K562 (cell line): Measurements from ENCODE around the gene GLRX2. TPM values are rescaled to one million over a fixed set of nuclear protein-coding genes. Genes with fewer than 3 reads are reported as not detected.
A peak's percentile ranks its signal among the peaks of the same experiment; 100 is the strongest.

ENCODE experiments used
- ATAC-seq: fragments of 200-7000 bp; cut with Tn5 transposase; 3 replicates; pipeline ENCODE4 v1.9.1; 2020; ENCODE audit warnings: moderate library complexity
- BruUV-seq: library from RNA; stranded (reverse); fragments of 400-500 nt; replicated peaks from 2 replicates; lab custom pipeline; 2021; lab: Mats Ljungman, UMichigan
- CTCF ChIA-PET: fragments of 300-600 bp; formaldehyde crosslinking; extraction: SDS; loops from one replicate; lab custom pipeline; 2021; ENCODE audit warnings: low intra/inter-chr PET ratio; lab: Yijun Ruan, JAX
- POLR2A ChIA-PET: fragments of 300-600, 350-650 bp; sonication (Branson Sonifier 250); formaldehyde crosslinking; extraction: SDS; loops from one replicate; lab custom pipeline; 2021; ENCODE audit warnings: antibody characterized with exemption, inconsistent platforms; lab: Yijun Ruan, JAX
- DNase-seq, 4 experiments: peaks; one replicate each; pipeline versions ENCODE4 v3.0.0 to v3.0.0-alpha.2; 2011 to 2018; ENCODE audit warnings: low spot score in 3 of 4, mixed read lengths in 3 of 4; ENCODE audit errors: extremely low read depth in 1 of 4
- FAIRE-seq: peaks from 2 replicates; lab custom pipeline; 2011; peaks lifted over from hg19 to GRCh38; lab: Jason Lieb, UNC
- H2AFZ ChIP-seq: 2 replicates; pipeline ENCODE4 v1.6.0; 2011; ENCODE audit warnings: low read depth, low read length, control low read depth, inconsistent platforms
- H3K27ac ChIP-seq: fragments of 200-600 bp; 3 replicates; pipeline ENCODE4 v1.8.0; 2011; ENCODE audit warnings: low read depth, mild to moderate bottlenecking, control low read depth, inconsistent platforms, low read length, moderate library complexity, mixed read lengths; ENCODE audit errors: extremely low read depth
- H3K27me3 ChIP-seq, 2 experiments: fragments of 300-600 bp in 1 of 2; 2 replicates in 1 of 2; 3 replicates in 1 of 2; pipeline versions ENCODE4 v1.6.0 to v1.8.0; 2011; ENCODE audit warnings: inconsistent platforms in 2 of 2, low read length in 2 of 2, mild to moderate bottlenecking in 1 of 2, mixed read lengths in 1 of 2, moderate library complexity in 1 of 2; ENCODE audit not compliant: control insufficient read depth in 2 of 2, insufficient read depth in 2 of 2
- H3K36me3 ChIP-seq: fragments of 300-600 bp; 3 replicates; pipeline ENCODE4 v1.8.0; 2011; ENCODE audit warnings: mild to moderate bottlenecking, low read length, inconsistent platforms; ENCODE audit not compliant: control insufficient read depth, insufficient read depth
- H3K4me1 ChIP-seq, 2 experiments: fragments of 200-600 bp in 1 of 2; replicated peaks in 1 of 2; 2 replicates in 1 of 2; 3 replicates in 1 of 2; pipeline versions ENCODE4 v1.5.1 to v1.8.0; 2011; ENCODE audit warnings: inconsistent platforms in 2 of 2, low read length in 2 of 2, mild to moderate bottlenecking in 1 of 2, mixed read lengths in 1 of 2, moderate library complexity in 1 of 2; ENCODE audit not compliant: control insufficient read depth in 2 of 2, insufficient read depth in 2 of 2
- H3K4me2 ChIP-seq: 2 replicates; pipeline ENCODE4 v1.6.1; 2011; ENCODE audit warnings: low read length, control low read depth, inconsistent platforms, mixed read lengths; ENCODE audit not compliant: insufficient read depth
- H3K4me3 ChIP-seq: fragments of 200-600 bp; sonication (generic), shearing (Covaris generic); 2 replicates; pipeline ENCODE4 v1.5.1; 2016; ENCODE audit warnings: control low read depth, inconsistent platforms
- H3K79me2 ChIP-seq: fragments of 200-600 bp; 3 replicates; pipeline ENCODE4 v1.8.0; 2011; ENCODE audit warnings: low read length, inconsistent platforms; ENCODE audit not compliant: control insufficient read depth, insufficient read depth
- H3K9ac ChIP-seq, 2 experiments: 2 replicates each; pipeline versions ENCODE4 v1.6.0 to v1.6.1; 2011; ENCODE audit warnings: low read depth in 2 of 2, low read length in 2 of 2, control low read depth in 1 of 2, inconsistent platforms in 1 of 2, mild to moderate bottlenecking in 1 of 2, mixed read lengths in 1 of 2; ENCODE audit not compliant: insufficient read depth in 1 of 2
- H3K9me1 ChIP-seq: one replicate; pipeline ENCODE4 v1.6.0; 2011; ENCODE audit warnings: inconsistent platforms, mild to moderate bottlenecking, low read length, moderate library complexity; ENCODE audit not compliant: control insufficient read depth, insufficient read depth
- H3K9me3 ChIP-seq: replicated peaks from 2 replicates; pipeline ENCODE4 v1.5.1; 2011; ENCODE audit warnings: low read depth, low read length, inconsistent platforms; ENCODE audit not compliant: control insufficient read depth, insufficient read depth
- H4K20me1 ChIP-seq: replicated peaks from 2 replicates; pipeline ENCODE4 v1.6.1; 2011; ENCODE audit warnings: low read length, inconsistent platforms, mixed read lengths; ENCODE audit not compliant: control insufficient read depth, insufficient read depth
- EP300 ChIP-seq: IDR thresholded peaks from 2 replicates; pipeline ENCODE4 v1.6.1; 2012; ENCODE audit warnings: low read length, improper control_type of control experiment
- HDAC1 ChIP-seq, 2 experiments: fragments of 450-650 bp; IDR thresholded peaks; 2 replicates each; pipeline ENCODE4 v1.6.1; 2016 to 2017; ENCODE audit warnings: inconsistent platforms in 1 of 2, mild to moderate bottlenecking in 1 of 2, moderate library complexity in 1 of 2
- HNRNPLL ChIP-seq: fragments of 200-400 bp; formaldehyde crosslinking; IDR thresholded peaks from 2 replicates; pipeline ENCODE4 v1.6.1; 2017; ENCODE audit warnings: low read length, low read depth, mild to moderate bottlenecking; ENCODE audit not compliant: poor library complexity, severe bottlenecking
- NONO ChIP-seq, 2 experiments: fragments of 200-400 bp in 1 of 2; fragments of 450-650 bp in 1 of 2; formaldehyde crosslinking in 1 of 2; IDR thresholded peaks; 2 replicates each; pipeline ENCODE4 v1.6.1; 2017; ENCODE audit warnings: low read depth in 2 of 2, mild to moderate bottlenecking in 2 of 2, moderate library complexity in 2 of 2, low read length in 1 of 2
- POLR2AphosphoS5 ChIP-seq: IDR thresholded peaks from 2 replicates; pipeline ENCODE4 v1.6.1; 2011; ENCODE audit warnings: mild to moderate bottlenecking, low read depth, low read length, moderate library complexity; ENCODE audit not compliant: control insufficient read depth, insufficient read depth
- RB1 ChIP-seq: fragments of 450-650 bp; IDR thresholded peaks from 2 replicates; pipeline ENCODE4 v1.6.1; 2017; ENCODE audit warnings: low read depth, mild to moderate bottlenecking
- SMARCA4 ChIP-seq: fragments of 450-650 bp; IDR thresholded peaks from 2 replicates; pipeline ENCODE4 v1.6.1; 2016
- TBL1XR1 ChIP-seq, 2 experiments: IDR thresholded peaks; 2 replicates each; pipeline ENCODE4 v1.6.1; 2012; ENCODE audit warnings: improper control_type of control experiment in 2 of 2, low read length in 2 of 2, mild to moderate bottlenecking in 1 of 2
- TEAD4 ChIP-seq, 2 experiments: sonication (generic) in 1 of 2; formaldehyde crosslinking in 1 of 2; IDR thresholded peaks; 2 replicates each; pipeline versions ENCODE4 v1.6.1 to v1.8.0; 2012 to 2022; ENCODE audit warnings: borderline replicate concordance in 1 of 2, inconsistent platforms in 1 of 2, low read length in 1 of 2, mild to moderate bottlenecking in 1 of 2, missing genetic modification reagents in 1 of 2
- ZNF780A ChIP-seq: fragments of 250-450 bp; sonication (Bioruptor Pico); IDR thresholded peaks from 2 replicates; pipeline ENCODE4 v1.5.0; 2021; ENCODE audit warnings: mild to moderate bottlenecking
- in situ Hi-C: fragments of 300-500 bp; cut with MboI; formaldehyde crosslinking; loops from 4 replicates; pipeline ENCODE4 v1.15.0; 2018; ENCODE audit warnings: inconsistent platforms, mixed read lengths
- intact Hi-C: fragments of 100-400 bp; cut with micrococcal nuclease; formaldehyde crosslinking; loops from 2 replicates; pipeline ENCODE4 v1.14.2; 2022
- polyA plus RNA-seq, 8 experiments: library from polyadenylated mRNA; depleted of rRNA in 4 of 8; stranded (reverse) in 5 of 8; unstranded in 3 of 8; fragments of >200 nt; fragmentation: Nextera tagmentation in 2 of 8; fragmentation: Illumina TruSeq in 1 of 8; extraction: Ambion mirVana in 2 of 8; extraction: Trizol in 1 of 8; gene quantifications; 2 replicates each; pipeline versions ENCODE4 v1.2.1 to v1.2.3, GENCODE V29; 2011 to 2014; ENCODE audit warnings: inconsistent platforms in 1 of 8, missing spikeins in 1 of 8
- total RNA-seq, 7 experiments: library from RNA; depleted of rRNA in 6 of 7; stranded (reverse); fragments of >200 nt in 6 of 7; fragmentation: Illumina TruSeq in 2 of 7; extraction: Trizol in 2 of 7; gene quantifications; 2 replicates each; pipeline versions ENCODE4 v1.2.1 to v1.2.3, GENCODE V29; 2011 to 2021; ENCODE audit warnings: low replicate concordance in 1 of 7
- TF ChIP-seq, protein P1 (sequence below): sonication (generic); formaldehyde crosslinking; IDR thresholded peaks from 2 replicates; pipeline ENCODE4 v1.8.0; 2022; ENCODE audit warnings: mild to moderate bottlenecking, low read depth, missing genetic modification reagents
- TF ChIP-seq, protein P2 (sequence below): fragments of 250-450 bp; sonication (Bioruptor Pico); IDR thresholded peaks from 2 replicates; pipeline ENCODE4 v1.5.0; 2020; ENCODE audit warnings: mild to moderate bottlenecking
- TF ChIP-seq, protein P3 (sequence below), 3 experiments: fragments of 200-800 bp in 1 of 3; fragments of 250-450 bp in 1 of 3; fragments of 450-650 bp in 1 of 3; sonication (Bioruptor Pico) in 1 of 3; sonication (Bioruptor generic) in 1 of 3; formaldehyde crosslinking in 1 of 3; IDR thresholded peaks; 2 replicates each; pipeline versions ENCODE4 v1.6.1 to v1.8.0; 2016 to 2022; ENCODE audit warnings: mild to moderate bottlenecking in 2 of 3, missing genetic modification characterization in 2 of 3, missing compliant biosample characterization in 1 of 3, moderate library complexity in 1 of 3

GLRX2 gene
- total and polyA plus RNA-seq, 9 of the 15 experiments (the other 6 are each of a cell fraction or from before 2014, with no cell fraction given): 13.3 to 82.6 (median 55.1) TPM

DNA sequence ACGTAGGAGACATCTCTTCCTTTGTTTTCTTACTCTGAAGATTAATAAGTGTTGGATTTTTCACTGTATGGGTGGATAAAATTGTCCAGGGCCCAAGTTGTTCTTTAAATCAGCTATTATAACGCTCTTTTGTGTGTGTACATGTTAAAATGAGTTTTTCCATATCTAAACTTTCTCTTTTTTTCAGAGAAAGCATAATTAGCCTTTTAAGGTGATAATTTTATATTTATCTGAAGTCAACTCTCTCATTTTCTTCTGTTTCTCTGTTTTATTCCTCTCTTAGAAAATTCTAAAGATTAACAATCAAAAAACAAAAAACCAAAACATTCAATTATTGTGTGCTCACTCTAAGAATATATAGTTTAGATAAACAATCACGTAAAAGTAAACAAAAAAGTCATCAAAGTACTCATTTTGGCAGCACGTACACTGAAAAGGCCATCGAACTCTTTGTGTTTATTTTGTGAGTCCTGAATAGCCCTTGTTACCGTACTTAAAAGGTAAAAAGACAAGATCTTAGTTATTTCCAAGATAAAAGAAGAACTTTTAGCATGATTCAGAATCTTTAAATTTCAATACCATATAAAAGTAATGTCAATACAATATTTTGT is 9.4 kb upstream of the GLRX2 start (continued):
- no peak for TF ChIP-seq POLR2AphosphoS5
- TF ChIP-seq HNRNPLL: no peak
- no peak for TF ChIP-seq NONO (IDR thresholded peaks at IDR 0.05; ENCODE audit: low read depth in 2 of 2, low read length in 1 of 2)
- TF ChIP-seq TBL1XR1 (IDR thresholded peaks at IDR 0.05; ENCODE audit: low read length in 2 of 2): no peak

DNA sequence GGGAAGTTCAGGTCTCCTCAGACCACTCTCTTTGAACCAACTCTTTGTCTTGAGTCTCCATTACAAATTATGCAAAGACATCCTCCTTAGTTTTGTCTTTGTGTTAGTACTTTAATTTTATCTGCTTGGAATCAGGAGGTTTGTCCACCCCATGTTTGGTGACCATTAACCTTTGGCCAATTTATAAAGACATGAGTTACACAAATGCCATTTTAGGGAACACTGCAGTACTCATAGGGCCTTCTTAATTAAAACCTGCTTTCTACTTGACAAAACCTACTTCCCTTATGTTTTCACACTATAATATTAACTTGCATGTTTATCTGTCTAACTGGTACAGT is 8.7 kb upstream of the GLRX2 start:
- Histone ChIP-seq H3K36me3 (no peaks in the 10 kb centered on the region), H3K79me2 (peaks cover 30% of the 10 kb centered on the region), H3K27me3 (no peaks in the 10 kb centered on the region), H3K9me1 (no peaks in the 10 kb centered on the region), H3K4me1 (peaks cover 22 to 35% of the 10 kb centered on the region in 2 experiments), H3K27ac (peak overlapping the region; percentile 58), H4K20me1 (no peaks in the 10 kb centered on the region), H3K9ac (peak overlapping the region; percentile 21 to 81), H3K4me2 (peak overlapping the region; percentile 81), H3K4me3 (peak overlapping the region; percentile 32), H2AFZ (peak overlapping the region; percentile 92), H3K9me3 (no peaks in the 10 kb centered on the region)
- ChIA-PET CTCF (no interaction called here), POLR2A (interaction anchor here (0.7 to 2.1 kb wide), 7 partner anchors 8 to 238 kb away, joined by 3 to 12 read pairs (median 4); partner anchors contain the start of genes CDC73, GLRX2, RO60 and UCHL5)
- intact Hi-C loops (loop anchor here (1.0 to 2.0 kb wide), 3 partner anchors 7 to 1745 kb away; partner anchors contain the start of gene GLRX2), in situ Hi-C loops (no loop called here)
- FAIRE-seq (peak; percentile 15), DNase-seq (peak in 2 of 4 experiments; percentile 50 to 58), ATAC-seq (peak; percentile 24)
- TSS peak; percentile 72 for BruUV-seq
- TF ChIP-seq RB1: no peak
- 0 out of 2 replicates have a peak, but pooled peaks have one; percentile 0 for TF ChIP-seq SMARCA4
- no peak for TF ChIP-seq HDAC1 (IDR thresholded peaks at IDR 0.05)
- peak; percentile 31; the same call in 1 of the 2 replicates for TF ChIP-seq EP300
- TF ChIP-seq, protein P1, sequence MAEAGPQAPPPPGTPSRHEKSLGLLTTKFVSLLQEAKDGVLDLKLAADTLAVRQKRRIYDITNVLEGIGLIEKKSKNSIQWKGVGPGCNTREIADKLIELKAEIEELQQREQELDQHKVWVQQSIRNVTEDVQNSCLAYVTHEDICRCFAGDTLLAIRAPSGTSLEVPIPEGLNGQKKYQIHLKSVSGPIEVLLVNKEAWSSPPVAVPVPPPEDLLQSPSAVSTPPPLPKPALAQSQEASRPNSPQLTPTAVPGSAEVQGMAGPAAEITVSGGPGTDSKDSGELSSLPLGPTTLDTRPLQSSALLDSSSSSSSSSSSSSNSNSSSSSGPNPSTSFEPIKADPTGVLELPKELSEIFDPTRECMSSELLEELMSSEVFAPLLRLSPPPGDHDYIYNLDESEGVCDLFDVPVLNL (CRISPR knock-in tag): no peak
- TF ChIP-seq, protein P2, sequence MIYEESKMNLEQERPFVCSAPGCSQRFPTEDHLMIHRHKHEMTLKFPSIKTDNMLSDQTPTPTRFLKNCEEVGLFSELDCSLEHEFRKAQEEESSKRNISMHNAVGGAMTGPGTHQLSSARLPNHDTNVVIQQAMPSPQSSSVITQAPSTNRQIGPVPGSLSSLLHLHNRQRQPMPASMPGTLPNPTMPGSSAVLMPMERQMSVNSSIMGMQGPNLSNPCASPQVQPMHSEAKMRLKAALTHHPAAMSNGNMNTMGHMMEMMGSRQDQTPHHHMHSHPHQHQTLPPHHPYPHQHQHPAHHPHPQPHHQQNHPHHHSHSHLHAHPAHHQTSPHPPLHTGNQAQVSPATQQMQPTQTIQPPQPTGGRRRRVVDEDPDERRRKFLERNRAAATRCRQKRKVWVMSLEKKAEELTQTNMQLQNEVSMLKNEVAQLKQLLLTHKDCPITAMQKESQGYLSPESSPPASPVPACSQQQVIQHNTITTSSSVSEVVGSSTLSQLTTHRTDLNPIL: no peak
- TF ChIP-seq, protein P3, sequence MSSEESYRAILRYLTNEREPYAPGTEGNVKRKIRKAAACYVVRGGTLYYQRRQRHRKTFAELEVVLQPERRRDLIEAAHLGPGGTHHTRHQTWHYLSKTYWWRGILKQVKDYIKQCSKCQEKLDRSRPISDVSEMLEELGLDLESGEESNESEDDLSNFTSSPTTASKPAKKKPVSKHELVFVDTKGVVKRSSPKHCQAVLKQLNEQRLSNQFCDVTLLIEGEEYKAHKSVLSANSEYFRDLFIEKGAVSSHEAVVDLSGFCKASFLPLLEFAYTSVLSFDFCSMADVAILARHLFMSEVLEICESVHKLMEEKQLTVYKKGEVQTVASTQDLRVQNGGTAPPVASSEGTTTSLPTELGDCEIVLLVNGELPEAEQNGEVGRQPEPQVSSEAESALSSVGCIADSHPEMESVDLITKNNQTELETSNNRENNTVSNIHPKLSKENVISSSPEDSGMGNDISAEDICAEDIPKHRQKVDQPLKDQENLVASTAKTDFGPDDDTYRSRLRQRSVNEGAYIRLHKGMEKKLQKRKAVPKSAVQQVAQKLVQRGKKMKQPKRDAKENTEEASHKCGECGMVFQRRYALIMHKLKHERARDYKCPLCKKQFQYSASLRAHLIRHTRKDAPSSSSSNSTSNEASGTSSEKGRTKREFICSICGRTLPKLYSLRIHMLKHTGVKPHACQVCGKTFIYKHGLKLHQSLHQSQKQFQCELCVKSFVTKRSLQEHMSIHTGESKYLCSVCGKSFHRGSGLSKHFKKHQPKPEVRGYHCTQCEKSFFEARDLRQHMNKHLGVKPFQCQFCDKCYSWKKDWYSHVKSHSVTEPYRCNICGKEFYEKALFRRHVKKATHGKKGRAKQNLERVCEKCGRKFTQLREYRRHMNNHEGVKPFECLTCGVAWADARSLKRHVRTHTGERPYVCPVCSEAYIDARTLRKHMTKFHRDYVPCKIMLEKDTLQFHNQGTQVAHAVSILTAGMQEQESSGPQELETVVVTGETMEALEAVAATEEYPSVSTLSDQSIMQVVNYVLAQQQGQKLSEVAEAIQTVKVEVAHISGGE (CRISPR knock-in tag; IDR thresholded peaks at IDR 0.05): 0 out of 6 replicates have a peak, but pooled peaks of 1 of the 3 experiments have one; percentile 42
- no peak for TF ChIP-seq ZNF780A (CRISPR knock-in tag)
- TF ChIP-seq TEAD4 (IDR thresholded peaks at IDR 0.05; ENCODE audit: low read length): peak; percentile 36; the same call in 1 of the 2 replicates
- TF ChIP-seq TEAD4 (CRISPR knock-in tag; IDR thresholded peaks at IDR 0.05; ENCODE audit: borderline replicate concordance): no peak
